Esophagus squamous epithelium (tissue), 5 donors: ENCODE data around the gene PRKAR2B. TPM values are rescaled to one million over a fixed set of nuclear protein-coding genes. Genes with fewer than 3 reads are reported as not detected.
"Not testable (repeated sequence)": the region's sequence is repeated elsewhere in the genome, so short reads cannot be mapped to it uniquely, and the experiment has no call there.

Experiments used
- DNase-seq: peaks from one replicate; lab custom pipeline; 2025; lab: John Stamatoyannopoulos, UW
- H3K27ac ChIP-seq, 4 donors: fragments of 200-600 bp; sonication (generic); one replicate each; pipeline ENCODE4 v1.5.1; 2016 to 2019; ENCODE audit warnings: mild to moderate bottlenecking in 1 of 4
- H3K27me3 ChIP-seq, 4 donors: fragments of 200-600 bp; sonication (generic); 1 replicate in 3 of 4; 2 replicates in 1 of 4; pipeline versions ENCODE4 v1.5.1 to v1.6.0; 2017 to 2021; ENCODE audit warnings: antibody characterized with exemption in 1 of 4
- H3K36me3 ChIP-seq, 3 donors: fragments of 200-600 bp; sonication (generic); one replicate each; pipeline ENCODE4 v1.5.1; 2016 to 2019
- H3K4me1 ChIP-seq, 3 donors: fragments of 200-600 bp; sonication (generic); one replicate each; pipeline ENCODE4 v1.5.1; 2017 to 2019
- H3K4me3 ChIP-seq, 4 donors: fragments of 200-600 bp; sonication (generic); 1 replicate in 3 of 4; 2 replicates in 1 of 4; pipeline ENCODE4 v1.5.1; 2016 to 2019; ENCODE audit warnings: mild to moderate bottlenecking in 2 of 4, moderate library complexity in 1 of 4
- H3K9me3 ChIP-seq, 3 donors: fragments of 200-600 bp; sonication (generic); one replicate each; pipeline ENCODE4 v1.5.1; 2016 to 2019
- POLR2A ChIP-seq, 4 donors: fragments of 450-650 bp; IDR thresholded peaks; one replicate each; pipeline ENCODE4 v1.6.1; 2017; ENCODE audit warnings: antibody characterized with exemption in 4 of 4, mild to moderate bottlenecking in 4 of 4, moderate library complexity in 3 of 4
- WGBS, 2 donors: methylation state at CpG; one replicate each; pipeline ENCODE4 v1.1.5; 2018; 5-methylcytosine and 5-hydroxymethylcytosine counted together
- intact Hi-C: fragments of 100-400 bp; cut with DNase I; formaldehyde crosslinking; loops from one replicate; pipeline ENCODE4 v1.15.0; 2022
- total RNA-seq, 4 donors: library from RNA; depleted of rRNA; stranded (reverse); fragments of >200 nt; gene quantifications; one replicate each; pipeline ENCODE4 v1.1.0, GENCODE V29; 2016
- TF ChIP-seq, protein P1 (sequence below), 6 experiments: fragments of 450-650 bp in 4 of 6; fragments of 200-600 bp in 2 of 6; sonication (generic) in 2 of 6; IDR thresholded peaks; one replicate each; pipeline ENCODE4 v1.5.1; 2016 to 2019; ENCODE audit warnings: antibody characterized with exemption in 6 of 6, mild to moderate bottlenecking in 4 of 6, moderate library complexity in 4 of 6
- donor health status: DM: yes; HTN: yes; CAD: no.

The PRKAR2B gene
- total RNA-seq, 4 donors from 2014 or later = 1.1 to 23.1 (median 4.2) TPM

GRCh38 chr7:107048783-107049418 is 4.4 kb downstream of the PRKAR2B start:
- TF ChIP-seq, protein P1, sequence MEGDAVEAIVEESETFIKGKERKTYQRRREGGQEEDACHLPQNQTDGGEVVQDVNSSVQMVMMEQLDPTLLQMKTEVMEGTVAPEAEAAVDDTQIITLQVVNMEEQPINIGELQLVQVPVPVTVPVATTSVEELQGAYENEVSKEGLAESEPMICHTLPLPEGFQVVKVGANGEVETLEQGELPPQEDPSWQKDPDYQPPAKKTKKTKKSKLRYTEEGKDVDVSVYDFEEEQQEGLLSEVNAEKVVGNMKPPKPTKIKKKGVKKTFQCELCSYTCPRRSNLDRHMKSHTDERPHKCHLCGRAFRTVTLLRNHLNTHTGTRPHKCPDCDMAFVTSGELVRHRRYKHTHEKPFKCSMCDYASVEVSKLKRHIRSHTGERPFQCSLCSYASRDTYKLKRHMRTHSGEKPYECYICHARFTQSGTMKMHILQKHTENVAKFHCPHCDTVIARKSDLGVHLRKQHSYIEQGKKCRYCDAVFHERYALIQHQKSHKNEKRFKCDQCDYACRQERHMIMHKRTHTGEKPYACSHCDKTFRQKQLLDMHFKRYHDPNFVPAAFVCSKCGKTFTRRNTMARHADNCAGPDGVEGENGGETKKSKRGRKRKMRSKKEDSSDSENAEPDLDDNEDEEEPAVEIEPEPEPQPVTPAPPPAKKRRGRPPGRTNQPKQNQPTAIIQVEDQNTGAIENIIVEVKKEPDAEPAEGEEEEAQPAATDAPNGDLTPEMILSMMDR (IDR thresholded peaks at IDR 0.05) = no peak
- TF ChIP-seq POLR2A (IDR thresholded peaks at IDR 0.05) = no peak
- WGBS, 2 donors = 90 to 91% methylated on average over 4 of the region's 4 CpGs
- Histone ChIP-seq H3K36me3 (no peaks in the 10 kb centered on the region), H3K27me3 (peaks cover 0 to 32% (median 2%) of the 10 kb centered on the region in 4 donors), H3K9me3 (no peaks in the 10 kb centered on the region), H3K4me1 (peaks cover 9 to 41% (median 11%) of the 10 kb centered on the region in 3 donors), H3K4me3 (no peak overlapping the region), H3K27ac (no peak overlapping the region)
- no peak for DNase-seq
- intact Hi-C loops = no loop called here

GRCh38 chr7:107049480-107049879 is 5.0 kb downstream of the PRKAR2B start:
- no peak for DNase-seq
- intact Hi-C loops = no loop called here
- WGBS, 2 donors = 76 to 77% methylated on average over 1 of the region's 1 CpG
- Histone ChIP-seq H3K36me3 (no peaks in the 10 kb centered on the region), H3K27ac (no peak overlapping the region), H3K4me1 (peaks cover 9 to 36% (median 11%) of the 10 kb centered on the region in 3 donors), H3K27me3 (peaks cover 0 to 32% (median 2%) of the 10 kb centered on the region in 4 donors), H3K9me3 (no peaks in the 10 kb centered on the region), H3K4me3 (no peak overlapping the region)
- no peak for TF ChIP-seq POLR2A (IDR thresholded peaks at IDR 0.05)
- TF ChIP-seq, protein P1 (IDR thresholded peaks at IDR 0.05) = no peak

- H3K27me3 ChIP-seq = peaks cover 0 to 28% (median 2%) of the 10 kb centered on the region in 4 donors
- no peak overlapping the region for H3K27ac ChIP-seq
- H3K36me3 ChIP-seq = no peaks in the 10 kb centered on the region
- intact Hi-C loops = no loop called here
- TF ChIP-seq POLR2A (IDR thresholded peaks at IDR 0.05) = no peak
- TF ChIP-seq, protein P1 (IDR thresholded peaks at IDR 0.05) = no peak
- peaks cover 7 to 32% (median 8%) of the 10 kb centered on the region in 3 donors for H3K4me1 ChIP-seq
- WGBS, 2 donors = 69 to 86% methylated on average over 1 of the region's 1 CpG
- DNase-seq = no peak
- no peak overlapping the region for H3K4me3 ChIP-seq
- no peaks in the 10 kb centered on the region for H3K9me3 ChIP-seq
These were observed 5.5 kb downstream of the PRKAR2B start for GRCh38 chr7:107049971-107050532.

GRCh38 chr7:107051376-107051775 is 6.9 kb downstream of the PRKAR2B start:
- intact Hi-C loops = no loop called here
- no peak overlapping the region for H3K4me3 ChIP-seq
- H3K9me3 ChIP-seq = no peaks in the 10 kb centered on the region
- peak overlapping the region in 2 of 4 donors; percentile 53 to 60 for H3K27ac ChIP-seq
- WGBS, 2 donors = 45 to 48% methylated on average over 2 of the region's 2 CpGs
- H3K27me3 ChIP-seq = peaks cover 0 to 17% (median 1%) of the 10 kb centered on the region in 4 donors
- no peaks in the 10 kb centered on the region for H3K36me3 ChIP-seq
- TF ChIP-seq POLR2A (IDR thresholded peaks at IDR 0.05) = no peak
- TF ChIP-seq, protein P1 (IDR thresholded peaks at IDR 0.05) = no peak
- no peak for DNase-seq
- peaks cover 0 to 19% (median 0%) of the 10 kb centered on the region in 3 donors for H3K4me1 ChIP-seq

DNA sequence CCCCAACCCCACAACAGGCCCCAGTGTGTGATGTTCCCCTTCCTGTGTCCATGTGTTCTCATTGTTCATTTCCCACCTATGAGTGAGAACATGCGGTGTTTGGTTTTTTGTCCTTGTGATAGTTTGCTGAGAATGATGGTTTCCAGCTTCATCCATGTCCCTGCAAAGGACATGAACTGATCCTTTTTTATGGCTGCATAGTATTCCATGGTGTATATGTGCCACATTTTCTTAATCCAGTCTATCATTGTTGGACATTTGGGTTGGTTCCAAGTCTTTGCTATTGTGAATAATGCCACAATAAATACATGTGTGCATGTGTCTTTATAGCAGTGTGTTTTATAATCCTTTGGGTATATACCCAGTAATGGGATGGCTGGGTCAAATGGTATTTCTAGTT is 10.5 kb downstream of the PRKAR2B start:
- DNase-seq, H3K9me3 ChIP-seq, intact Hi-C loops, H3K36me3 ChIP-seq, H3K27me3 ChIP-seq, H3K27ac ChIP-seq, H3K4me3 ChIP-seq: not testable (repeated sequence)
- WGBS, 2 donors = 86 to 100% methylated on average over 1 of the region's 1 CpG
- H3K4me1 ChIP-seq = peaks cover 0 to 11% (median 0%) of the 10 kb centered on the region in 3 donors

GRCh38 chr7:107056058-107056457 is 11.6 kb downstream of the PRKAR2B start:
- H3K36me3 ChIP-seq, DNase-seq, H3K9me3 ChIP-seq, intact Hi-C loops, H3K4me3 ChIP-seq, H3K27ac ChIP-seq, H3K27me3 ChIP-seq: not testable (repeated sequence)
- H3K4me1 ChIP-seq = peaks cover 0 to 11% (median 0%) of the 10 kb centered on the region in 3 donors
- WGBS, 2 donors = 89% methylated on average over 3 of the region's 3 CpGs
